A549 (cell line): ENCODE data around the gene DARS2. TPM values are rescaled to one million over a fixed set of nuclear protein-coding genes. Genes with fewer than 3 reads are reported as not detected.

Source experiments
- BCL3 ChIP-seq: fragments of >200 bp; sonication (Bioruptor Twin); formaldehyde crosslinking; IDR thresholded peaks from 3 replicates; pipeline ENCODE4 v1.6.1; 2016
- BHLHE40 ChIP-seq: IDR thresholded peaks from 2 replicates; pipeline ENCODE4 v1.6.1; 2012; ENCODE audit warnings: low read depth, low read length, inconsistent platforms
- CBX2 ChIP-seq: fragments of 200-600 bp; sonication (generic); IDR thresholded peaks from 2 replicates; pipeline ENCODE4 v1.6.1; 2016; ENCODE audit warnings: low read depth, mild to moderate bottlenecking, borderline replicate concordance
- CEBPB ChIP-seq, 2 experiments: fragments of >200 bp in 1 of 2; sonication (Bioruptor Twin) in 1 of 2; formaldehyde crosslinking in 1 of 2; IDR thresholded peaks; 2 replicates each; pipeline ENCODE4 v1.6.1; 2012 to 2016
- CHD2 ChIP-seq: fragments of 150-350 bp; IDR thresholded peaks from 2 replicates; pipeline ENCODE4 v1.6.1; 2014; ENCODE audit warnings: low read length; ENCODE audit not compliant: partially characterized antibody
- EP300 ChIP-seq, 2 experiments: fragments of >200 bp; sonication (Bioruptor Twin); formaldehyde crosslinking; IDR thresholded peaks; 2 replicates in 1 of 2; 3 replicates in 1 of 2; pipeline ENCODE4 v1.6.1; 2016 to 2017
- FOSB ChIP-seq: fragments of 250-450 bp; sonication (Bioruptor Pico); IDR thresholded peaks from 2 replicates; pipeline ENCODE4 v1.5.0; 2020; ENCODE audit warnings: mild to moderate bottlenecking, moderate library complexity
- FOSL2 ChIP-seq, 2 experiments: fragments of 450-650 bp in 1 of 2; fragments of >200 bp in 1 of 2; sonication (Bioruptor Twin) in 1 of 2; formaldehyde crosslinking; IDR thresholded peaks; 2 replicates each; pipeline versions ENCODE4 v1.5.0 to v1.6.1; 2016 to 2020; ENCODE audit warnings: mild to moderate bottlenecking in 1 of 2, moderate library complexity in 1 of 2
- HES2 ChIP-seq: fragments of >200 bp; sonication (Bioruptor Twin); formaldehyde crosslinking; IDR thresholded peaks from 2 replicates; pipeline ENCODE4 v1.6.1; 2016
- HMGXB4 ChIP-seq: fragments of 250-450 bp; sonication (Bioruptor Pico); IDR thresholded peaks from 2 replicates; pipeline ENCODE4 v1.5.0; 2021; ENCODE audit warnings: mild to moderate bottlenecking, moderate library complexity, borderline replicate concordance
- JUNB ChIP-seq: fragments of >200 bp; sonication (Bioruptor Twin); formaldehyde crosslinking; IDR thresholded peaks from 2 replicates; pipeline ENCODE4 v1.6.1; 2016
- KDM5A ChIP-seq: fragments of 200-600 bp; sonication (generic); IDR thresholded peaks from 2 replicates; pipeline ENCODE4 v1.6.1; 2016; ENCODE audit warnings: antibody characterized with exemption, mild to moderate bottlenecking
- MAFK ChIP-seq: fragments of 450-650 bp; IDR thresholded peaks from 2 replicates; pipeline ENCODE4 v1.6.1; 2014; ENCODE audit not compliant: partially characterized antibody
- MAX ChIP-seq: IDR thresholded peaks from 2 replicates; pipeline ENCODE4 v1.6.1; 2012
- MAZ ChIP-seq: fragments of 150-350 bp; IDR thresholded peaks from 2 replicates; pipeline ENCODE4 v1.6.1; 2014; ENCODE audit warnings: antibody characterized with exemption, low read depth, low read length, borderline replicate concordance
- NFE2L2 ChIP-seq: fragments of 150-350 bp; conservative IDR thresholded peaks from 2 replicates; pipeline ENCODE4 v1.6.1; 2014; ENCODE audit warnings: low read length
- NR3C1 ChIP-seq: fragments of >200 bp; sonication (Bioruptor Twin); formaldehyde crosslinking; IDR thresholded peaks from 3 replicates; pipeline ENCODE4 v1.6.1; 2017
- PBX3 ChIP-seq: IDR thresholded peaks from 2 replicates; pipeline ENCODE4 v1.6.1; 2012
- PHF8 ChIP-seq: fragments of 200-600 bp; sonication (generic); IDR thresholded peaks from 2 replicates; pipeline ENCODE4 v1.6.1; 2016; ENCODE audit warnings: low read depth, mild to moderate bottlenecking, antibody characterized with exemption, moderate library complexity, borderline replicate concordance
- POLR2A ChIP-seq: IDR thresholded peaks from 2 replicates; pipeline ENCODE4 v1.6.1; 2012; ENCODE audit warnings: mild to moderate bottlenecking, low read length
- RARB ChIP-seq: fragments of 250-450 bp; sonication (Bioruptor Pico); IDR thresholded peaks from 2 replicates; pipeline ENCODE4 v1.8.0; 2021; ENCODE audit warnings: mild to moderate bottlenecking, moderate library complexity
- RNF2 ChIP-seq: fragments of 200-600 bp; sonication (generic); IDR thresholded peaks from 2 replicates; pipeline ENCODE4 v1.6.1; 2016; ENCODE audit warnings: low read depth, mild to moderate bottlenecking, antibody characterized with exemption, moderate library complexity, borderline replicate concordance
- USF2 ChIP-seq: fragments of 450-650 bp; IDR thresholded peaks from 2 replicates; pipeline ENCODE4 v1.6.1; 2014; ENCODE audit warnings: antibody characterized with exemption
- polyA plus RNA-seq, 4 experiments: library from polyadenylated mRNA; depleted of rRNA in 3 of 4; stranded (reverse); fragments of >200 nt; fragmentation: RNase III in 1 of 4; extraction: RNeasy Plus Mini Kit Qiagen cat#74134 plus additional on column Dnase treatment in 1 of 4; gene quantifications; 2 replicates in 3 of 4; 3 replicates in 1 of 4; pipeline ENCODE4 v1.2.3, GENCODE V29; 2011 to 2017

The DARS2 gene
- polyA plus RNA-seq, 2 of the 4 experiments (the other 2 are of a cell fraction), result 43.1 to 70.4 TPM

GRCh38 chr1:173863224-173864161 is 39.0 kb downstream of the DARS2 start (continued):
- TF ChIP-seq KDM5A, result no peak
- no peak for TF ChIP-seq MAX
- TF ChIP-seq RARB, result peak; percentile 88
- no peak for TF ChIP-seq NFE2L2
- TF ChIP-seq USF2, result no peak
- no peak for TF ChIP-seq HES2
- TF ChIP-seq MAZ, result no peak
- TF ChIP-seq CBX2, result no peak
- TF ChIP-seq CHD2, result no peak
- no peak for TF ChIP-seq PHF8
- no peak for TF ChIP-seq EP300 (IDR thresholded peaks at IDR 0.05)
- no peak for TF ChIP-seq CEBPB (IDR thresholded peaks at IDR 0.05)
- no peak for TF ChIP-seq NR3C1
- no peak for TF ChIP-seq BHLHE40
- TF ChIP-seq POLR2A, result no peak
- TF ChIP-seq HMGXB4 (CRISPR knock-in tag), result peak; percentile 61; the same call in 1 of the 2 replicates
- no peak for TF ChIP-seq RNF2
- TF ChIP-seq FOSB (CRISPR knock-in tag), result peak; percentile 95; the same call in 1 of the 2 replicates
- TF ChIP-seq FOSL2 (IDR thresholded peaks at IDR 0.05), result no peak
- TF ChIP-seq FOSL2 (CRISPR knock-in tag; IDR thresholded peaks at IDR 0.05), result no peak
- TF ChIP-seq MAFK, result no peak
- peak; percentile 7; the same call in 1 of the 3 replicates for TF ChIP-seq BCL3
- no peak for TF ChIP-seq JUNB
- TF ChIP-seq PBX3, result 0 out of 2 replicates have a peak, but pooled peaks have one; percentile 2
